HG03175 (cell line): Measurements from ENCODE around the gene WDR72.
"Not testable (repeated sequence)": the region's sequence is repeated elsewhere in the genome, so short reads cannot be mapped to it uniquely, and the experiment has no call there.

Experiments
- ATAC-seq: cut with Tn5 transposase; IDR thresholded peaks from one replicate; pipeline ENCODE4 v1.9.1; 2021; ENCODE audit warnings: mild to moderate bottlenecking, moderate library complexity; ENCODE audit not compliant: unreplicated experiment

Gene WDR72

DNA sequence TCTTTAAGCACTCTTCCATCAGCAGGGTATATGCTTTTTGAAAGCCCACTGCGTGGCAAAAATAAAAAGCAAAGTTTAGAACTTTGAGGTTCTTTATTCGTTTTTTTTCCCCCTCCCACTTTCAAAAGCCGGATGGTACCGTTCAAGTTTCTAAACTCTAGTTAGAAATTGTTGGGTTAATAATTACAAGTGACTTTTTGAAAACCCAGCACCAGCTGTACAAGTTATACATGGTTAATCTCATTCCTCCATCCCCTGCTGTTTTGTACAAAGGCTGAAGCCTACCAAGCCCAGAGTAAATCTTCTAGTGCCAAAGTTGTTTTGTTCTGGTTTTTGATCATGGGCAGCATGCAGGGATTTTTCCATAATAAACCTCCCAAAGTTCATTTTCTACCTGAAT lies 48.6 kb downstream of the WDR72 start:
- ATAC-seq: no peak

DNA sequence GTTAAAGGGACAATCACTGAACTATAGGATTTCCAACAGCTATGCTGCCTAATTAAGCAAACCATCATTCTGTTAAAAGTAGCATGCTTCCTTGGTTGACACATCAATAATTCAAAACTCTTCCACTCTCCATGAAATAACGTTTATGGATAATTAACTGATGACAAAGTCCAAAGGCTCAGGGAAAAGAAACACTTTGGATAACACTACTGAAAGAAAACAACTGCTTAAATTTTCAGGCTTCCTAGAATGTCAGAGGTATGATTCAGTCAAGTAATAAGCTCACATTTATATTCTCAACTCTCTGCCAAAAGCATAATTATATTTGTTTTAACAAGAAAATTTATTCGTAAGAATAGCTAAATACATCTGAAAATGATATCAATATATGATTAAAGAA lies 49.6 kb downstream of the WDR72 start:
- ATAC-seq: no peak

DNA sequence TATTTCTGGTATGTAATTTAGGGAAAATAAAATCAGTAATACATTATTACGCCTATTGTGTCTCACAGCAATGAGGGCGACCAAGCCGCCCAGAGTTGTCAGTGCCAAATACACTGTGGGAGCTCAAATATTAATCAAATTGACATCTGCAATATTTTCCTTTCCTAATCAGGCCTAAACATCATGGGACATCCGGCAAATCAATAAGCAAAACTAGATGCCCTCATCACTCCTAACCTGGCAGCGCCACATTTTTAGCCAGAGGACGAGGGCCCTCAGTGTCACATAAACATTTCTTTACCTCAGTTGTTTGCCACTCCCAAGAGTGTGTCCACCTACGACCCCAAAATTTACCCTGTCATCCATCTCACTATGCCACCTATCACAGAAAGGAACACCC lies 64.1 kb downstream of the WDR72 start:
- no peak for ATAC-seq

DNA sequence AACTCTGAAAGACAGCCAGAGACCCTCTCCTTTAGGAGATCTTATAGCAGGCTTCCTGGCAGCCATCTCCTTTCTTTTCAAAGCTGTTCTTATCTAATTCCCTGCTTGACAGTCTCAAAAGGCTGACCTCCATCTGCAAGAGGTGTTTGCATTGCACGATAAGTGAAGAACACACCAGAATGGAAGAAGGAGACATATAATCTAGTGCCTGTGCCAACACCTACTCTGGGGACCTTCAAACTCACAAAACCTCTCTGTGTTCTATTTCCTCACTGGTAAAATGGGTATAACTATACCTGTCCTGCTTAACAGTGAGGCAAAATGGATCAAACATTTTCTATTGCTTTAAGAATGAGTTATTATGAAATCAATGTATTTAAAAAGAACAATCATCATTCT lies 65.0 kb downstream of the WDR72 start:
- ATAC-seq: no peak

DNA sequence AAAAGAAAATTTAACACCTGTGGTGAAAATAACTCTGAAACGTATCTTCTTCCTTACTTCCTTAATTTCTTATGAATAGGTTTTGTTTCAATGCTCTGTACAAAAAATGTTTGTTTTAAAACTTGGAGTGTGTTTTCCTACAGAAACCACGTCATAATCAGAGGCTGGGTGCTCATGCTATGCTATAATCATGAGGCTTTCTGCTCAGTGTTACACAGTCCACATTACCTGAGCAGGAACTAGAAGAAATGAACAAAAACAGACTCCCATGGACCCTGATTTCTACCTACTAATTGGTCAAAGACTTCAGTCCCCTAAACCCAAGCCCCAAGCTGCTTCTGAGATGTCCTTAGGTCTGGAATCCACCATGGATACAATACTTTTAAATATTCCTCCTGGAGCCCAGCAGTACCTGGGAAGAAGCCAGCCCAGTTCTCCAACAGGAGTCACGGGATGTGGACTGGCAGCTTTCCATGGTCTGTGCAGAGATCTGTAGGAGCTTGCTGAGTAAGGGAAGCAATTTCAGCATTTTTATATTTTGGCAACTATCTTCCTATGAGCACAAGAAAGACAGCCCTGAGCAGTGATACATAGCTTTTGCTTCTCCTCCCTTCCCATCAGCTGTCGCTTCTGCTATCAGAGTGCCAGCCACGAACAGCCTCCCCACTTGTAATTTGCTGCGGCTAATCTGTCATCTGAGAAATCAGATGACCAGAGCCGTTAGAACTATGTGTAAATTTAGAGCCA lies 65.6 kb downstream of the WDR72 start:
- ATAC-seq: no peak

DNA sequence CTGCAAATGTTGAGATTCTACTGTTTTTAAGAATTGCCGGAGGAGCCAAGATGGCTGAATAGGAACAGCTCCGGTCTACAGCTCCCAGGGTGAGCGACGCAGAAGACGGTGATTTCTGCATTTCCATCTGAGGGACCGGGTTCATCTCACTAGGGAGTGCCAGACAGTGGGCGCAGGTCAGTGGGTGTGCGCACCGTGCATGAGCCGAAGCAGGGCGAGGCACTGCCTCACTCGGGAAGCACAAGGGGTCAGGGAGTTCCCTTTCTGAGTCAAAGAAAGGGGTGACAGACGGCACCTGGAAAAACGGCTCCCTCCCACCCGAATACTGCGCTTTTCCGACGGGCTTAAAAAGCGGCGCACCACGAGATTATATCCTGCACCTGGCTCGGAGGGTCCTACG lies 75.3 kb downstream of the WDR72 start:
- not testable (repeated sequence) for ATAC-seq

DNA sequence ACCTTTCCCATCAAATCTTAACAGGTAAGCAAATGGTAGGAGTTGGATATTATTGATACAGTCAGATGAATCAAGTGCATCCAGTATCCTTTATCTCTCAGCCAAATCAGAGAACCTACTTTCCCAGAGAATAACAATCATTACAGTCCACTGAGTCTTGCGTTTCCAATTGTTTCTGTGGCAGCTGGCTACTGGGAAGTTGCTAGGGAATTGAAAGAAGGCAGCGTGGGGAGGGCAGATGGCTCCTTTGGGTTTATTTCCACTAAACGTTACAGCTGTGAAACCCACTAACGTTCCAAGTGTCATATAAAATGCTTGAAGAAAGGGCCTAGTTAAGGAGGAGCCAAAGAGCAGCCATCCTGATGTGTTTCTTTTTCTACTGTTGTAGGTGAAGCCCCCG lies 78.4 kb downstream of the WDR72 start:
- ATAC-seq: no peak

DNA sequence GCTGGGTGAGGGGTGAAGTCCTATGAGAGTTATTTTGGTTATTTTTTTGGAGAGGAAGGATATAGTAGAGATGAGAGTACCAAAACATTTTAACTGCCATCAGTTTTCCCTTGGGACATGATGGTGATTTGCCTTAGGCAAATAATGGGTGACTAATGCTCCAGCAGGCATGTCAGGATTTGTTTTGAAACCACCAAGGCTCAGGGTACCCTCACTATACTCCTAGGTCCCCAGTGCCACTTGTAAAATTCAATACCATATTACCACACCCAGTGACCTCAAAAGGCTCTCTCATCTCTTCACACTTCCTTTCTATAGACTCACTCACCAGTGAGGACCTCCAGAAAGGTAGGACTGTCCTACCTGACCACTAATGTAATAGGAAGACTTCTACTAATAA lies 83.6 kb downstream of the WDR72 start:
- no peak for ATAC-seq

DNA sequence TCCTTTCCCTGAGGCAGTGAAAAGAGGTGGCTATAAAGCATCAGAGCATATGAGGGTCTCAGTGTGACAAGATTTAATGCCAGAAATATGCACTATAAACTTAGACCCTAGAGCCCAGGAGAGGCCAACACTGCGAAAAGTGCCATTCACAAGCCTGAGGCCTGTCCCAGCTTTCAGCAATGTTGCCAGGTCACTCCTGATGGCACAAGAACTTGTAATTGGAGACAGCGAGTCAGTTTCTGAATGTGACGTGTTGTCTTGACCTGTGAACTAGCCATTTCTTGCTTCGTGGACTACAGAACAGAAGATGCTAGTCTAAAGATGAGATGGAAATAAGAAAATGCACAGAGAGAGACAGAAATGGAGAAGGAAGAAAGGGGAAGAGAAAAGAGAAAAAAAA lies 87.9 kb downstream of the WDR72 start:
- ATAC-seq: no peak

DNA sequence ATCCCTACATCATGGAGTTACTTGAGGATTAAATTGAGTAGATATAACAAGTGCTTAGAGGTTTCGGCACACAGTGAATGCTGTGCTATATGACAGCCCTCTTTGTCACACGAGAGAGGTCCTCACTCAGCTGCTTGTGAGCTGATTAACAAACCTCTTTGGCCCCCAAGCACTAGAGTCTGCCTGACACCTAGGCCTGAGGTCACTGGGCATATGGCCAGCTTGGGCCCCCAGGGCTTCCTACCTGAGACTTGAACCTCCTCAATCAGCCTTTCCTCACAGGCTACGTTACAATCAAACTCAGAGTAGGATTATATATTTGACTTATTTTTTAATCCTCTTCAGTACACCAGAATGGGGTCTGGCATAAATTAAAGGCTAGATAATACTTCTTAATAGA lies 88.8 kb downstream of the WDR72 start:
- no peak for ATAC-seq

DNA sequence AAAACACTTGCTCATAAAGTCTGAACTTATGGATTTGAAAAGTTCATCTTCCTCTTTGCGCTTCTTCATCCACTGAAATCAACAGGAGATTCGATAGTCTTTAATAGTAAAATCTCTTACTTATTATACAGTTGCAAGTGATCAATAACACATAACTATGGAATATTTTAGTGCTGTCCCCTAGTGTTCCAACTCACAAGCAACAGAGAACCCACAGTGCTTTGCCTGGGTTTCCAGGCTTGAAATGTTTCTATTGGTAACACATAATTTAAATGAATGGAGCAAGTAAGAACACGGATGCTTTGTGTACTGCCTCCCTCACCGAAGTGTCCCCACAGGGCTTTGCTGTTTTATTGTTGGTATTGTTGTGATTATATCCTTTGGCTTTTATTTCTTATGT lies 93.5 kb downstream of the WDR72 start:
- no peak for ATAC-seq

DNA sequence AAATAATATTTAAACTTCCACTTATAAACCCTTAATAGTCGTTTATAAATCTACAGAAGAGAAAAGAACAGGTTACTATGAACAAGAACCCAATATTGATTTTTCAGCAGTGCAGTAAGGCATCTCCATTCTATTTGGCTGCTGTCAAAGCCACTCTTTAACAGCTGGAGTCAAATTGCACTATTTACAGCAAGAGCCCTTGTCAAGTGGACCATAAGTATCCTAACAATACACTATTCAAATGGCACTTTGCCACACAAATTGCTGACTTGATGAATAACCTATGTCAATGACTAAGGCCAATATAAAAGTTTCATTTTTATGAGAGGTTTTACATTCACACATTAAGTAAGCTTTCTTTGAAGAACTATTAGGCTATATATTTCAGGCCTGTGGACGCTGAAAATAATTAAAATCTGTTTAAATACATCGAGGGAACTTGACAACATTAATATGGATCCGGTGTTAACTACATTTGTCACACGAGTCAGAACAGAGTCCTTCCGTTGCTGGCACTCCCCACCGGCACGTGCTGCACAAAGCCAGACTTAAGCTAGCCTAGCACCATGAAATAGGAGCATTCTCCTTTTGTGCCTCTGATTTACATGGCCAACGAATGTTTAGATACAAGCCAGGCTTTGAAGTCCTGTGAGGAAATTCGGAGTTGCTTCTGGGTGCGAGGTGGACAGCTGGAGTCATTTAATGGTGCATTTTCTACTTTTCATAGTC lies 100.5 kb downstream of the WDR72 start:
- ATAC-seq: no peak

DNA sequence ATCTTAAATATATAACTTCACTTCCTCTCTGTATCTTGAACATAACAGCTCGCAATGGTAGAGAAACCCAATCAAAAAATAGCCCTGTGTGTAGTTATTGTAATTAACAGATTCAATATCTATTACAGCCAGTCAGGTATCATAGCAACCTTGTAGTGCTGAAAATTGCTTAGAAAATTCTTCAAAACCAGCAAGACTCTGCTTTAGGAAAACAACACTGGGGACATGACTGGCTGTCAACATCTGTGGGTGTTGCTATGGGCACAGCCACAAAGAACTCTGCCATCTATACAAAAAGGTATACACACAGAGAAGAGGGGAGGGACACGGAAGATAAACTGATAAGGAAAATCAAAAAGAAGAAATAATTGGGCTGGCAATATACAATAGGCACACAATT lies 101.2 kb downstream of the WDR72 start:
- no peak for ATAC-seq

DNA sequence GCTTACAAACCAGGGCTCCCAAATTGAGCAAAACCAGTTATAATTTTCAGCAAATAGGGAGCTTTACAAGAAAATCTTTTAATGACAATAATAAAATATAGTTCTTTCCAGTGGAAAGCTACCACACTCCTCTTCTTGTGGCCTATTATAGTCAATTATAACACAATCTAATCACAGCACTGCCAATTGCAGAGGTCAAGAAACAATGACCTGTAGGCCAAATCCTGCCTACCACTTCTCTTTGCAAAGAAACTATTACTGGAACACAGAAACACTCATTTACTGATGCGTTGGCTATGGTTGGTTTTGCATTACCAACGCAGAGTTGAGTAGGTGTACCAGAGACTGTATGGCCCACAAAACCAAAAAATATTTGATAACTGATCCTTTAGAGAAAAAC lies 110.5 kb downstream of the WDR72 start:
- no peak for ATAC-seq

DNA sequence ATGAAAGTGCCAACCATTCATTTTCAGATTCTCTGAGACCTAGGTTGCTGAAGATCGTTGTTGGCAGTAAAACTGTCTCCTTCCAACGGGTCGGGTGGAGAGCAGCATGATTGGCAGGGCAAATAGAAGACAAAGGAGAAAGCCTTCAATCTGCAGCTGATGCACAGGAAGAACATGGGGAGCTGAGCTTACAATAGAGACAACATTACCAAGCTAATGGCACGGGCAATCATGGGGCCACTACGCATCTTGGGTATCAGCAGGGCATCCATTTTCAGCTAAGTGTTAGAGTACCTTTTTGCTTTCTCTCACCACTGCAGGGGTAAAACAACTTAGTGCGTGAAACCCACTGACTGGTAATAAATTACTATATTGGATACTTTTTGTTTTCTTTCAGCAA lies 114.8 kb downstream of the WDR72 start:
- no peak for ATAC-seq

DNA sequence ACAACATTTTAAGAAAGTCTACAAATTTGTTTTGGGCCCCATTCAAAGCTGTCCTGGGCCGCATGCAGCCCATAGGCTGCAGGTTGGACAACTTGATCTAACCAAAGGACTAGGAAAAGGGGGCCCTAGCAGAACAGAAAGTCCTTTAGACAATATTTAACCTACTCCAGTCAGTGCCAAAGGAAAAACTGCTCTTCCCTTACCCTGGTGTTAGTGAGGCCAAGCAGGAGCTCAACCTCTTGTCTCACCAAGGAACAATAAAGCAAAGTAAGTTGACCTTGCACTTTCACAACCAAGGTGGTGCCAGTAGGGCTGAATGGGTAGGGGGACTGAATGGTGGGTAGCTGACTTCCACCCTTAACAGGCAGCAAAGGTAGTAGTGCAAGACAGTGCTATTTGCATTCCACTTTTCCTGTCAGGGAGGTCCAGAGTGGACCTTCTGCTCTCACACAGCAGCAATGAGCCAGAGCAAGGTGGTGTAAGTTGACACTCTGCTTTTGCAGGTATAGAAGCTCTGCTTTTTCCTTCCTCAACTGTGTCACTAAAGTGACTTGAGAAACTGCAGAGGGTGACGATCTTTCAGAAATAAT lies 124.9 kb downstream of the WDR72 start:
- ATAC-seq: no peak

DNA sequence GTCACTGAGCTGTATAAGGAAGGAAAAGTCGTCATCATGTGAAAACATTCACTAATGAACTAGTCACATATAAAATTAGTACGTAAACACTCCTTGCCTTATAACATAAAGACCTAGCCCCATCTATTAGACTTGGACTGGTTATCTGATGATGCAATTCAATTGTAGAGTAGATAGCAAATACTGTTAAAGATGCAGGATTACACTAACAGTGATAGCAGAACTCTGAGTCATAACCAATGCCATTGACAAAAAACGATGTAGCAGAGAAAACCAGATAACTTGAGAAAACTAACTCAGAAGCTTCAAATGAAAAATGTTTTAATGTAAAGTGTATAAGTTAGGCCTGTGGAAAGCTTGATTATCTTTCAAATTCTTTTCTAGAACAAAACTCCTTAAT lies 132.2 kb downstream of the WDR72 start:
- no peak for ATAC-seq

DNA sequence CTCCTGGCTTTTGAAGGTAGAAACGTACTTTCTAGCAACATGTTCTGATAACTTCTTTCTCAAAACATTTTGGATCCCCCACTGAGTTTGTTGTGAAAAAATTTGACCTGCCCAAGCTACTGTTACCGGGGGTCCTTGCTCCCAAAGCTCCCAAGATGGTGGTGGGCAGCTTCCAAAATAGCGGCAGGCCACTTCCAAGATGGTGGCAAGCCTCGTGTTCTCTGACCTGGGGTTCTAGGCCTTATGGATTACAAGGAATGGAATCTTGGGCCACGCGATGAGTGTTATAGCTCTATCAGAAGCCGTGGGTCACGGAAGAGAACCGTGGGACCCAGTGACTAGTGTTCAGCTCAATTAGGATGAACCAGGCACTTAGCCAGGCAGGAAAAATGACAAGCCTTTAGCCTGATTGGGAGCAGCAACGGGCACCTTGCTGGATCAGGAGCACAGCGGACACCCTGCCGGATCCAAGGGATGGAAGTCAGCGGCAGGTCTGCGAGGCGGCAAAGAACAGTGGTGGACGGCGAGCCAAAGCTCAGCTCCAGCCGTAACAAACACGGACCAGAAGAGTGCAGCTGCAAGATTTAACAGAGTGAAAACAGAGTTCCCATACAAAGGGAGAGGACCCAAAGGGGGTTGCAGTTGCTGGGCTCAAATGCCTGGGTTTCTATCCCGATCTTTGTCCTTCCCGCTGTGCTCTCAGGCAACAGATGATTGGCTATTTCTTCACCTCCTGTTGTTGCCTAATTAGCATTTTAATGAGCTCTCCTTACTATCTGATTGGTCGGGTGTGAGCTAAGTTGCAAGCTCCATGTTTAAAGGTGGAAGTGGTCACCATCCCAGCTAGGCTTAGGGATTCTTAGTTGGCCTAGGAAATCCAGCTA lies 133.3 kb downstream of the WDR72 start:
- ATAC-seq: no peak

DNA sequence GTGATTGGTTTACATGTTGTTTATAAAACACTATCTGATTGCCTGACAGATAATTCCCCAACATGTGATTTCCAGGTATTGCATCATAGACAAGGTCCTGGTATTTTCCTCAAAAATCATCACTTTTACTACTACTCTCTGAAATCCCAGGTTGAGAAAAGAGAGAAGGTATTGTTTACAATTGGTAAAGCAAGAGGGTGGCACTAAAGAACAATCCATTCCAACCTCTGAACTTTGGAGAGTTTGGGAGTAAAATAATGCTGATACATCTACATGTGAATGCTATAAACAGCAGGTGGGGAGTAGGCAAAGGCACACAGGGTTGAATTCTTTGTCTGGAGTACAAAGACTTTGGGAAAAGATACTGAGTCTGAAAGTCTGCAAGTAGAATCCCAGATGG lies 134.2 kb downstream of the WDR72 start:
- ATAC-seq: no peak

DNA sequence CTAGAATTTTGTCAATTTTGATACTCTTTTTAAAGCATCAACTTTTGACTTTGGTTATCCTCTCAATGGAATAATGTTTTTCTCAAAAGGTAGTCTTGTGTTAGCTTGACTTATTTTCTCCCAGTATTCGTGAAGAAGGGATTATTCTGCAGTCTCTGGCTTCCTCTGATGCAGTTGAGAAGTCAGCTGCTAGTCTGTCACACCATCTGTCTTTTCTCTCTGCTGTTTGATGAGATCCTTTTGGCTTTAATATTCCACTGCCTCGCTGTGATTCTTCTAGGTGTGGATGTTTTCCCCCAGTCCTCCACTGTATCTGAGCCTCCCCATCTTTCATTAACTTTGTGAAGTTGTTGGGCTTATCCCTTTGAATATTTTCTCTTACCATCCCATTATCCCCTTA lies 141.0 kb downstream of the WDR72 start:
- no peak for ATAC-seq

DNA sequence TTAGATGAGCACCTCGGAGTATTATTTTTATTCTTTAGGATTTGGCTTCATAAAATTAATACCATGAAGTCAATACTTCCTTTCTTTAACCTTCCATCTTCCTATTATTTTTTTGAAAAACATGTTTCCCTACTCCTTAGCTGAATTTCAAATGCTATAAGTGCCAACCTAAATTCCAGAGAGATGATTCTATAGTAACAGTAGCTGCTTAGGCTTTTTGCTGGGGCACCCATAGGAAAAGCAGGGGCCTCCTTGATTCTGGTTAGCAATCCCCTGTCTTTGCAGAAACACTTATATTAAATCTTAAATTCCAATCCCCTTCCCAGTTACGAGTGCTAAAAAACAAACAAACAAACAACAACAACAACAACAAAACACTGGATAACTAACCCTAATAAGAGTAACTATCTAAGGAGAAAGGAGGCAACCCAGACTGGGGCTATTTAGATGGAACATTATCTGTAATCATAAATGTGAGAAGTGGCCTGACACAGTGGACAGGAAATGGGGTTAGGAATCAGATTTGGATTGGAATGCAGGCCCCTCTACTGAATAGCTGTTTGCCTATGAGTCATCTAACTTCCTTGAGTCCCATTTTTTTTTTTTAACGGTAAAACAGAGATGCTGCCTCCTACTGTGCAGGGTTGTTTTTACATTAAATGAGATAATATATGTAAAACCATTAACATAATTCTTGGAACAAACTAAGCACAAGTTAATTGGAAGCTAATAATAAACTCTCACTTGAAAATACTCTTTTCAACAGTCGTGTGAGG lies 148.1 kb downstream of the WDR72 start:
- no peak for ATAC-seq
